Natural killer cell (primary cell): ENCODE results near the gene DHRS7C. TPM values are rescaled to one million over a fixed set of nuclear protein-coding genes. Genes with fewer than 3 reads are reported as not detected.

Experiments
- ATAC-seq, 3 donors: fragments of 150-1000 bp in 2 of 3; fragments of 200-7000 bp in 1 of 3; cut with Tn5 transposase; 1 replicate in 1 of 3; 2 replicates in 2 of 3; pipeline ENCODE4 v1.10.0; 2021; ENCODE audit warnings: mild to moderate bottlenecking in 2 of 3, moderate library complexity in 2 of 3
- DNase-seq, 2 donors: peaks; one replicate each; pipeline versions ENCODE4 v3.0.0 to v3.0.0-alpha.2; 2013 to 2021; ENCODE audit warnings: mixed read lengths in 1 of 2
- H3K27ac ChIP-seq: one replicate; pipeline ENCODE4 v1.5.1; 2013; ENCODE audit warnings: mild to moderate bottlenecking, low read length
- H3K27me3 ChIP-seq: one replicate; pipeline ENCODE4 v1.6.1; 2013; ENCODE audit warnings: low read length; ENCODE audit not compliant: control insufficient read depth, insufficient read depth
- H3K36me3 ChIP-seq: one replicate; pipeline ENCODE4 v1.6.1; 2013; ENCODE audit warnings: low read length; ENCODE audit not compliant: control insufficient read depth, insufficient read depth
- H3K4me1 ChIP-seq: one replicate; pipeline ENCODE4 v1.6.1; 2013; ENCODE audit warnings: low read length; ENCODE audit not compliant: control insufficient read depth, insufficient read depth
- H3K4me3 ChIP-seq: one replicate; pipeline ENCODE4 v1.5.1; 2013; ENCODE audit warnings: low read length
- H3K9me3 ChIP-seq: one replicate; pipeline ENCODE4 v1.6.1; 2013; ENCODE audit warnings: low read length; ENCODE audit not compliant: control insufficient read depth, insufficient read depth
- H3K27ac Mint-ChIP-seq, 2 donors: one replicate each; pipeline ENCODE4 v1.8.0; 2022; ENCODE audit warnings: mild to moderate bottlenecking in 2 of 2, mixed read lengths in 2 of 2, moderate library complexity in 1 of 2
- H3K27me3 Mint-ChIP-seq, 2 donors: one replicate each; pipeline ENCODE4 v1.8.0; 2022; ENCODE audit warnings: low read depth in 2 of 2, mixed read lengths in 2 of 2
- H3K36me3 Mint-ChIP-seq: one replicate; pipeline ENCODE4 v1.8.0; 2022; ENCODE audit warnings: mixed read lengths
- H3K4me1 Mint-ChIP-seq, 2 donors: one replicate each; pipeline ENCODE4 v1.8.0; 2022; ENCODE audit warnings: mixed read lengths in 2 of 2
- H3K4me3 Mint-ChIP-seq: one replicate; pipeline ENCODE4 v1.8.0; 2022; ENCODE audit warnings: mild to moderate bottlenecking, moderate library complexity, mixed read lengths
- H3K9me3 Mint-ChIP-seq, 2 donors: one replicate each; pipeline ENCODE4 v1.8.0; 2022; ENCODE audit warnings: mixed read lengths in 2 of 2
- CTCF ChIP-seq: fragments of 200-600 bp; IDR thresholded peaks from one replicate; pipeline ENCODE4 v1.8.0; 2022; ENCODE audit warnings: antibody characterized with exemption
- WGBS: methylation state at CpG from one replicate; pipeline ENCODE4 v1.1.7; 2013; ENCODE audit warnings: missing lambda C conversion rate; ENCODE audit not compliant: insufficient coverage; 5-methylcytosine and 5-hydroxymethylcytosine counted together
- intact Hi-C: fragments of 100-400 bp; cut with micrococcal nuclease; formaldehyde crosslinking; loops from one replicate; pipeline ENCODE4 v1.14.2; 2022
- total RNA-seq, 4 donors: library from RNA; stranded (reverse); fragments of 120-200 nt in 1 of 4; gene quantifications; one replicate each; pipeline versions ENCODE4 v1.2.3 to v1.2.4, GENCODE V29; 2013 to 2022

The DHRS7C gene
- total RNA-seq, 3 donors from 2014 or later (not counting 1 experiment from before 2014, with no cell fraction given), result not detected

- H3K27ac ChIP-seq, result no peak overlapping the region
- intact Hi-C loops, result no loop called here
- Mint-ChIP-seq H3K36me3 (no peaks in the 10 kb centered on the region), H3K4me3 (no peak overlapping the region), H3K27me3 (peaks cover 12 to 29% of the 10 kb centered on the region in 2 donors), H3K9me3 (no peaks in the 10 kb centered on the region), H3K4me1 (no peaks in the 10 kb centered on the region), H3K27ac (no peak overlapping the region)
- no peak for TF ChIP-seq CTCF
- H3K27me3 ChIP-seq, result peaks cover 5% of the 10 kb centered on the region
- H3K4me3 ChIP-seq, result no peak overlapping the region
- H3K4me1 ChIP-seq, result no peaks in the 10 kb centered on the region
- H3K9me3 ChIP-seq, result no peaks in the 10 kb centered on the region
- DNase-seq (no peak), ATAC-seq (no peak)
- 90% methylated on average over 3 of the region's 4 CpGs for WGBS
- H3K36me3 ChIP-seq, result no peaks in the 10 kb centered on the region
Measured at GRCh38 chr17:9833922-9834321, 42.5 kb upstream of the DHRS7C start.

GRCh38 chr17:9830711-9831110 lies 39.3 kb upstream of the DHRS7C start:
- no peaks in the 10 kb centered on the region for H3K4me1 Mint-ChIP-seq
- WGBS, result 93% methylated on average over 2 of the region's 2 CpGs
- no peak overlapping the region for H3K4me3 Mint-ChIP-seq
- intact Hi-C loops, result no loop called here
- no peaks in the 10 kb centered on the region for H3K36me3 ChIP-seq
- peaks cover 5% of the 10 kb centered on the region for H3K27me3 ChIP-seq
- H3K4me3 ChIP-seq, result no peak overlapping the region
- no peak overlapping the region for H3K27ac Mint-ChIP-seq
- ATAC-seq (no peak), DNase-seq (no peak)
- no peaks in the 10 kb centered on the region for H3K9me3 ChIP-seq
- H3K27me3 Mint-ChIP-seq, result peaks cover 4 to 27% of the 10 kb centered on the region in 2 donors
- no peak for TF ChIP-seq CTCF
- H3K4me1 ChIP-seq, result no peaks in the 10 kb centered on the region
- H3K9me3 Mint-ChIP-seq, result no peaks in the 10 kb centered on the region
- no peak overlapping the region for H3K27ac ChIP-seq
- no peaks in the 10 kb centered on the region for H3K36me3 Mint-ChIP-seq

GRCh38 chr17:9829343-9829742 lies 38.0 kb upstream of the DHRS7C start:
- H3K9me3 ChIP-seq, result no peaks in the 10 kb centered on the region
- no peaks in the 10 kb centered on the region for H3K36me3 ChIP-seq
- no peak overlapping the region for H3K4me3 ChIP-seq
- H3K27me3 ChIP-seq, result peaks cover 5% of the 10 kb centered on the region
- H3K27ac ChIP-seq, result no peak overlapping the region
- no CpG with 5 or more reads among the region's 2 CpGs for WGBS
- H3K36me3 Mint-ChIP-seq, result no peaks in the 10 kb centered on the region
- H3K4me1 Mint-ChIP-seq, result no peaks in the 10 kb centered on the region
- no peak for TF ChIP-seq CTCF
- H3K27me3 Mint-ChIP-seq, result peaks cover 4 to 27% of the 10 kb centered on the region in 2 donors
- intact Hi-C loops, result no loop called here
- H3K4me3 Mint-ChIP-seq, result no peak overlapping the region
- ATAC-seq, result no peak
- H3K9me3 Mint-ChIP-seq, result no peaks in the 10 kb centered on the region
- H3K4me1 ChIP-seq, result no peaks in the 10 kb centered on the region
- no peak for DNase-seq
- H3K27ac Mint-ChIP-seq, result no peak overlapping the region
